Astrocyte of the cerebellum (primary cell): Measurements from ENCODE around the gene CLEC4M.

ENCODE experiments used
- DNase-seq: peaks from one replicate; pipeline ENCODE4 v3.0.0-alpha.2; 2011; ENCODE audit warnings: low read depth
- H3K4me3 ChIP-seq: 2 replicates; pipeline ENCODE4 v1.5.1; 2011; ENCODE audit warnings: mild to moderate bottlenecking, low read depth, low read length, moderate library complexity
- CTCF ChIP-seq: IDR thresholded peaks from 2 replicates; pipeline ENCODE4 v1.5.1; 2012; ENCODE audit warnings: low read length, low read depth, moderate library complexity, mild to moderate bottlenecking; ENCODE audit errors: missing control alignments
- in situ Hi-C: cut with HindIII; loops from 2 replicates; pipeline ENCODE4 v1.10.0; 2017; ENCODE audit warnings: low sequenced_read_pairs

Gene CLEC4M

GRCh38 chr19:7739801-7740681, 23.0 kb upstream of the CLEC4M start:
- no peak for TF ChIP-seq CTCF
- DNase-seq, result no peak
- H3K4me3 ChIP-seq, result no peak overlapping the region
- in situ Hi-C loops, result no loop called here

GRCh38 chr19:7740682-7741054, 22.4 kb upstream of the CLEC4M start:
- in situ Hi-C loops, result no loop called here
- no peak for TF ChIP-seq CTCF
- DNase-seq, result no peak
- no peak overlapping the region for H3K4me3 ChIP-seq

- in situ Hi-C loops, result no loop called here
- DNase-seq, result no peak
- H3K4me3 ChIP-seq, result no peak overlapping the region
- no peak for TF ChIP-seq CTCF
Observed at GRCh38 chr19:7742575-7742974, 20.5 kb upstream of the CLEC4M start.

GRCh38 chr19:7742991-7743390, 20.1 kb upstream of the CLEC4M start:
- in situ Hi-C loops, result no loop called here
- TF ChIP-seq CTCF, result no peak
- DNase-seq, result no peak
- no peak overlapping the region for H3K4me3 ChIP-seq

- no peak for TF ChIP-seq CTCF
- no peak overlapping the region for H3K4me3 ChIP-seq
- no peak for DNase-seq
Observed at GRCh38 chr19:7743425-7743841, 19.6 kb upstream of the CLEC4M start.

GRCh38 chr19:7744199-7744786, 18.8 kb upstream of the CLEC4M start:
- no peak overlapping the region for H3K4me3 ChIP-seq
- in situ Hi-C loops, result no loop called here
- no peak for TF ChIP-seq CTCF
- DNase-seq, result no peak

More at GRCh38 chr19:7743425-7743841, 19.6 kb upstream of the CLEC4M start:
- in situ Hi-C loops, result no loop called here
